ENCODE results near the gene BNIP2. TPM values are rescaled to one million over a fixed set of nuclear protein-coding genes. Genes with fewer than 3 reads are reported as not detected.
"Not testable (repeated sequence)": the region's sequence is repeated elsewhere in the genome, so short reads cannot be mapped to it uniquely, and the experiment has no call there.

Gene BNIP2
- total RNA-seq, 1 donor from 2014 or later = 70.9 TPM

- no peak for DNase-seq
- no peak for ATAC-seq
- intact Hi-C loops (cut with micrococcal nuclease) = no loop called here
Observed at GRCh38 chr15:59646277-59646676, 42.8 kb downstream of the BNIP2 start.

GRCh38 chr15:59645812-59646211 lies 43.3 kb downstream of the BNIP2 start:
- ATAC-seq; intact Hi-C loops (cut with micrococcal nuclease); DNase-seq: not testable (repeated sequence)

- intact Hi-C loops (cut with micrococcal nuclease) = no loop called here
- ATAC-seq (no peak), DNase-seq (no peak)
Observed at GRCh38 chr15:59644756-59645155, 44.4 kb downstream of the BNIP2 start.

- no peak for ATAC-seq
Observed at GRCh38 chr15:59642351-59642750, 46.8 kb downstream of the BNIP2 start.

GRCh38 chr15:59637507-59637906 lies 51.6 kb downstream of the BNIP2 start:
- ATAC-seq; DNase-seq; intact Hi-C loops (cut with micrococcal nuclease): not testable (repeated sequence)

More at GRCh38 chr15:59642351-59642750, 46.8 kb downstream of the BNIP2 start:
- intact Hi-C loops (cut with micrococcal nuclease) = no loop called here
- DNase-seq = no peak

GRCh38 chr15:59636184-59636583 lies 52.9 kb downstream of the BNIP2 start:
- no peak for DNase-seq
- intact Hi-C loops (cut with micrococcal nuclease) = no loop called here
- no peak for ATAC-seq

GRCh38 chr15:59632714-59633113 lies 56.4 kb downstream of the BNIP2 start:
- DNase-seq = no peak
- no peak for ATAC-seq
- intact Hi-C loops (cut with micrococcal nuclease) = no loop called here

- DNase-seq (no peak), ATAC-seq (no peak)
- intact Hi-C loops (cut with micrococcal nuclease) = no loop called here
Observed at GRCh38 chr15:59622289-59622688, 66.8 kb downstream of the BNIP2 start.

GRCh38 chr15:59618406-59618805 lies 70.7 kb downstream of the BNIP2 start:
- ATAC-seq (no peak), DNase-seq (no peak)
- intact Hi-C loops (cut with micrococcal nuclease) = no loop called here

GRCh38 chr15:59616379-59616778 lies 72.7 kb downstream of the BNIP2 start:
- intact Hi-C loops (cut with micrococcal nuclease) = no loop called here
- DNase-seq (no peak), ATAC-seq (no peak)

GRCh38 chr15:59615661-59616060 lies 73.5 kb downstream of the BNIP2 start:
- intact Hi-C loops (cut with micrococcal nuclease) = no loop called here
- DNase-seq = no peak

GRCh38 chr15:59614153-59614552 lies 75.0 kb downstream of the BNIP2 start:
- intact Hi-C loops (cut with micrococcal nuclease) = no loop called here
- DNase-seq (no peak), ATAC-seq (no peak)

More at GRCh38 chr15:59615661-59616060, 73.5 kb downstream of the BNIP2 start:
- ATAC-seq = no peak

GRCh38 chr15:59611276-59612260 lies 77.6 kb downstream of the BNIP2 start, which contains the start of gene GCNT3:
Gene GCNT3 (plus strand): TSS chr15:59611783. CDS start chr15:59618239, 6,456 bp downstream.
- ATAC-seq (no peak), DNase-seq (no peak)
- intact Hi-C loops (cut with micrococcal nuclease) = no loop called here

- no peak for ATAC-seq
- no peak for DNase-seq
- intact Hi-C loops (cut with micrococcal nuclease) = no loop called here
Observed at GRCh38 chr15:59609730-59610712, 79.1 kb downstream of the BNIP2 start.

Other genes starting within 250 kb of the BNIP2 start
- not detected for gene GCNT3, start 77.5 kb downstream of the BNIP2 start, total RNA-seq
- 121 TPM for gene GTF2A2, start 31.8 kb downstream of the BNIP2 start, total RNA-seq